Heart left ventricle (tissue), 16 donors: ENCODE results near the gene BNC2. TPM values are rescaled to one million over a fixed set of nuclear protein-coding genes. Genes with fewer than 3 reads are reported as not detected.

Experiments
- ATAC-seq, 4 donors: fragments of 200-7000 bp; cut with Tn5 transposase; one replicate each; pipeline ENCODE4 v1.9.1; 2020 to 2022; ENCODE audit warnings: moderate library complexity in 4 of 4, mild to moderate bottlenecking in 3 of 4, moderate number of reproducible peaks in 1 of 4
- DNase-seq, 5 donors: peaks; one replicate each; pipeline ENCODE4 v3.0.0-alpha.2; 2020
- H3K27ac ChIP-seq, 12 donors: fragments of 200-600 bp; sonication (generic) in 4 of 12; one replicate each; pipeline versions ENCODE4 v1.5.0 to v1.8.0; 2016 to 2022; ENCODE audit warnings: mild to moderate bottlenecking in 2 of 12
- H3K27me3 ChIP-seq, 9 donors: fragments of 200-600 bp; sonication (generic) in 2 of 9; one replicate each; pipeline versions ENCODE4 v1.5.1 to v1.8.0; 2016 to 2022; ENCODE audit warnings: mild to moderate bottlenecking in 3 of 9
- H3K36me3 ChIP-seq, 9 donors: fragments of 200-600 bp; sonication (generic) in 2 of 9; one replicate each; pipeline versions ENCODE4 v1.5.0 to v1.8.0; 2018 to 2022; ENCODE audit warnings: mild to moderate bottlenecking in 2 of 9
- H3K4me1 ChIP-seq, 12 donors: fragments of 200-600 bp; sonication (generic) in 4 of 12; one replicate each; pipeline versions ENCODE4 v1.5.0 to v1.8.0; 2016 to 2022; ENCODE audit warnings: mild to moderate bottlenecking in 3 of 12
- H3K4me3 ChIP-seq, 12 donors: fragments of 200-600 bp; sonication (generic) in 4 of 12; one replicate each; pipeline versions ENCODE4 v1.5.0 to v1.8.0; 2017 to 2022; ENCODE audit warnings: mild to moderate bottlenecking in 9 of 12, moderate library complexity in 4 of 12
- H3K9me3 ChIP-seq, 12 donors: fragments of 200-600 bp; sonication (generic) in 4 of 12; one replicate each; pipeline versions ENCODE4 v1.5.0 to v1.8.0; 2016 to 2022; ENCODE audit warnings: mild to moderate bottlenecking in 1 of 12
- POLR2A ChIP-seq, 2 donors: fragments of 450-650 bp; IDR thresholded peaks; one replicate each; pipeline ENCODE4 v1.6.1; 2017; ENCODE audit warnings: antibody characterized with exemption in 2 of 2, mild to moderate bottlenecking in 2 of 2, moderate library complexity in 2 of 2
- WGBS, 4 donors: extraction: QIAGEN DNeasy Blood & Tissue Kit in 2 of 4; methylation state at CpG; one replicate each; pipeline versions ENCODE4 v1.1.5 to v1.1.7; 2013 to 2018; 5-methylcytosine and 5-hydroxymethylcytosine counted together
- intact Hi-C, 10 donors: fragments of 100-400 bp; cut with DNase I; formaldehyde crosslinking; loops; one replicate each; pipeline versions ENCODE4 v1.11.1 to v1.14.2; 2022
- polyA plus RNA-seq, 2 donors: library from polyadenylated mRNA; stranded (reverse); fragments of 200-250 nt; gene quantifications; one replicate each; pipeline ENCODE4 v1.2.3, GENCODE V29; 2013
- total RNA-seq, 9 donors: library from RNA; depleted of rRNA in 2 of 9; stranded (reverse); fragments of >200 nt in 2 of 9; fragmentation: NEBNext Ultra II Directional in 3 of 9; extraction: Animal tissue kit (Norgen Biotek cat#: 25700) in 3 of 9; gene quantifications; one replicate each; pipeline versions ENCODE4 v1.1.0 to v1.2.4, GENCODE V29; 2016 to 2023
- TF ChIP-seq, protein P1 (sequence below), 12 donors: fragments of 200-600 bp; sonication (generic) in 4 of 12; IDR thresholded peaks; one replicate each; pipeline versions ENCODE4 v1.5.0 to v1.8.0; 2018 to 2022; ENCODE audit warnings: antibody characterized with exemption in 12 of 12, mild to moderate bottlenecking in 5 of 12
- donor health status: ischemic (EF 13 %, LVEDD 7.1; RV severe dilation, severe dysfunction).
- donor health status: healthy with polysubstance abuse.
- donor health status: DM: no; HTN: yes; CAD: no.
- donor health status: DM: no; HTN: no; CAD: no.
- donor health status: ischemic (EF 25% LVEDD 6.9; RV normal size, moderate dysfunction).
- donor health status: ischemic (EF 25% LVEDD 5.7; RV mildly dilated, moderate dysfunction).
- donor health status: healthy.
- donor health status: DM: yes; HTN: yes; CAD: no.
- donor health status: ischemic (EF 35%, LVEDD 5.7; RV mildly dilated, moderate dysfunction).
- donor health status: nonischemic (EF 11% LVEDD 7.7; RV severe dilation, severe dysfunction).
- donor health status: DM: yes; HTN: yes; CAD: no.
- donor health status: PGD.
- donor health status: ischemic (EF 29% LVEDD 5.4; RV normal size, mild dysfunction).
- donor health status: nonischemic (EF 23%, LVEDD 6.1; RV moderate dilation, normal function).

BNC2 gene
- total and polyA plus RNA-seq, 11 donors: 0.38 to 27.1 (median 3.8) TPM

- Histone ChIP-seq H3K4me3 (no peak overlapping the region), H3K9me3 (no peaks in the 10 kb centered on the region), H3K4me1 (no peaks in the 10 kb centered on the region), H3K27me3 (no peaks in the 10 kb centered on the region), H3K36me3 (no peaks in the 10 kb centered on the region), H3K27ac (no peak overlapping the region)
- ATAC-seq (no peak), DNase-seq (no peak)
- no peak for TF ChIP-seq POLR2A (IDR thresholded peaks at IDR 0.05)
- TF ChIP-seq, protein P1, sequence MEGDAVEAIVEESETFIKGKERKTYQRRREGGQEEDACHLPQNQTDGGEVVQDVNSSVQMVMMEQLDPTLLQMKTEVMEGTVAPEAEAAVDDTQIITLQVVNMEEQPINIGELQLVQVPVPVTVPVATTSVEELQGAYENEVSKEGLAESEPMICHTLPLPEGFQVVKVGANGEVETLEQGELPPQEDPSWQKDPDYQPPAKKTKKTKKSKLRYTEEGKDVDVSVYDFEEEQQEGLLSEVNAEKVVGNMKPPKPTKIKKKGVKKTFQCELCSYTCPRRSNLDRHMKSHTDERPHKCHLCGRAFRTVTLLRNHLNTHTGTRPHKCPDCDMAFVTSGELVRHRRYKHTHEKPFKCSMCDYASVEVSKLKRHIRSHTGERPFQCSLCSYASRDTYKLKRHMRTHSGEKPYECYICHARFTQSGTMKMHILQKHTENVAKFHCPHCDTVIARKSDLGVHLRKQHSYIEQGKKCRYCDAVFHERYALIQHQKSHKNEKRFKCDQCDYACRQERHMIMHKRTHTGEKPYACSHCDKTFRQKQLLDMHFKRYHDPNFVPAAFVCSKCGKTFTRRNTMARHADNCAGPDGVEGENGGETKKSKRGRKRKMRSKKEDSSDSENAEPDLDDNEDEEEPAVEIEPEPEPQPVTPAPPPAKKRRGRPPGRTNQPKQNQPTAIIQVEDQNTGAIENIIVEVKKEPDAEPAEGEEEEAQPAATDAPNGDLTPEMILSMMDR (IDR thresholded peaks at IDR 0.05): no peak
- intact Hi-C loops: no loop called here
- 95 to 100% (median 96%) methylated on average over 2 of the region's 2 CpGs for WGBS, 4 donors
These were observed 206.3 kb downstream of the BNC2 start for GRCh38 chr9:16664211-16664610.

GRCh38 chr9:16661816-16662215 lies 208.7 kb downstream of the BNC2 start:
- no peak for ATAC-seq
- H3K36me3 ChIP-seq: no peaks in the 10 kb centered on the region
- no peak overlapping the region for H3K4me3 ChIP-seq
- intact Hi-C loops: no loop called here
- TF ChIP-seq, protein P1 (IDR thresholded peaks at IDR 0.05): no peak
- TF ChIP-seq POLR2A (IDR thresholded peaks at IDR 0.05): no peak
- DNase-seq: no peak
- WGBS, 4 donors: 78 to 82% (median 81%) methylated on average over 1 of the region's 1 CpG
- no peaks in the 10 kb centered on the region for H3K27me3 ChIP-seq
- H3K4me1 ChIP-seq: peaks cover 0 to 8% (median 0%) of the 10 kb centered on the region in 12 donors
- no peak overlapping the region for H3K27ac ChIP-seq
- no peaks in the 10 kb centered on the region for H3K9me3 ChIP-seq

DNA sequence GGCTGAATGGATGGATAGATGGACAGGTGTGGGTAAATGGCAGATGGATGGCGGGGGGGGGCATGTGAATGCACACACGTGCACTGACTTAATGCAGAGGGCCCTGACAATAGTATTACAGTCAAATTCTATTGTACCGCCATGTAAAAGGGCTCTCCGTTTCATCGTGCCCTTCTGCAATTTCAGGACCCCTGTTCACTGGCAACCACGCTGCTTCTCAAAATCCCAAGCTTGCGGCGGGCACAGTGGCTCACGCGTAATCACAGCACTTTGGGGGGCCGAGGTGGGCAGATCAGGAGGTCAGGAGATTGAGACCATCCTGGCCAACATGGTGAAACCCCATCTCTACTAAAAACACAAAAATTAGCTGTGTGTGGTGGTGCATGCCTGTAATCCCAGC lies 211.4 kb downstream of the BNC2 start:
- intact Hi-C loops: no loop called here
- 86 to 97% (median 91%) methylated on average over 11 of the region's 11 CpGs for WGBS, 4 donors

GRCh38 chr9:16656432-16657169 lies 213.9 kb downstream of the BNC2 start:
- 45 to 57% (median 54%) methylated on average over 2 of the region's 2 CpGs for WGBS, 4 donors
- no peak overlapping the region for H3K4me3 ChIP-seq
- intact Hi-C loops: no loop called here
- no peak for TF ChIP-seq POLR2A (IDR thresholded peaks at IDR 0.05)
- TF ChIP-seq, protein P1 (IDR thresholded peaks at IDR 0.05): no peak
- peak overlapping the region in 1 of 12 donors; percentile 14 for H3K27ac ChIP-seq
- no peaks in the 10 kb centered on the region for H3K9me3 ChIP-seq
- no peaks in the 10 kb centered on the region for H3K27me3 ChIP-seq
- H3K4me1 ChIP-seq: peaks cover 0 to 20% (median 0%) of the 10 kb centered on the region in 12 donors
- peak in 1 of 4 donors; percentile 45 for ATAC-seq
- no peak for DNase-seq
- H3K36me3 ChIP-seq: no peaks in the 10 kb centered on the region

More for the DNA sequence above, 211.4 kb downstream of the BNC2 start:
- Histone ChIP-seq H3K27me3 (no peaks in the 10 kb centered on the region), H3K27ac (no peak overlapping the region), H3K4me3 (no peak overlapping the region), H3K36me3 (no peaks in the 10 kb centered on the region), H3K9me3 (no peaks in the 10 kb centered on the region), H3K4me1 (peaks cover 0 to 20% (median 0%) of the 10 kb centered on the region in 12 donors)
- no peak for TF ChIP-seq POLR2A (IDR thresholded peaks at IDR 0.05)
- TF ChIP-seq, protein P1 (IDR thresholded peaks at IDR 0.05): no peak
- ATAC-seq (no peak), DNase-seq (no peak)
